H1 (cell line): ENCODE results near the gene RGL3. TPM values are rescaled to one million over a fixed set of nuclear protein-coding genes. Genes with fewer than 3 reads are reported as not detected.

Experiments
- CTCF ChIA-PET: fragments of 300-600 bp; sonication (Branson Sonifier 250); formaldehyde crosslinking; loops from one replicate; lab custom pipeline; 2021; ENCODE audit not compliant: partially characterized antibody; lab: Charles Lee
- POLR2A ChIA-PET: fragments of 300-600 bp; sonication (Branson Sonifier 250); formaldehyde crosslinking; loops from one replicate; lab custom pipeline; 2021; ENCODE audit warnings: inconsistent platforms; ENCODE audit not compliant: partially characterized antibody; lab: Charles Lee
- DNase-seq, 2 experiments: peaks; one replicate each; pipeline versions ENCODE4 v3.0.0 to v3.0.0-alpha.2; 2010 to 2022; ENCODE audit warnings: low spot score in 2 of 2, low read depth in 1 of 2, mixed read lengths in 1 of 2
- FAIRE-seq: peaks from 2 replicates; lab custom pipeline; 2011; peaks lifted over from hg19 to GRCh38; lab: Jason Lieb, UNC
- H2AFZ ChIP-seq: 2 replicates; pipeline ENCODE4 v1.8.1; 2012; ENCODE audit warnings: low read length, inconsistent platforms
- H2AK5ac ChIP-seq: 2 replicates; pipeline ENCODE4 v1.6.1; 2013; ENCODE audit warnings: low read depth, low read length
- H2BK120ac ChIP-seq: replicated peaks from 2 replicates; pipeline ENCODE3; 2013; ENCODE audit warnings: low read depth, low read length, inconsistent platforms
- H2BK12ac ChIP-seq: 2 replicates; pipeline ENCODE4 v1.6.1; 2013; ENCODE audit warnings: low read depth, low read length
- H2BK15ac ChIP-seq: 2 replicates; pipeline ENCODE4 v1.6.1; 2013; ENCODE audit warnings: low read length
- H2BK20ac ChIP-seq: 2 replicates; pipeline ENCODE4 v1.6.1; 2013; ENCODE audit warnings: low read length
- H2BK5ac ChIP-seq: 2 replicates; pipeline ENCODE4 v1.6.1; 2013; ENCODE audit warnings: low read depth, low read length
- H3K14ac ChIP-seq: 2 replicates; pipeline ENCODE4 v1.6.1; 2013; ENCODE audit warnings: inconsistent platforms; ENCODE audit not compliant: insufficient read length
- H3K18ac ChIP-seq: 2 replicates; pipeline ENCODE4 v1.6.1; 2013; ENCODE audit warnings: low read length; ENCODE audit errors: extremely low read depth
- H3K23ac ChIP-seq: 2 replicates; pipeline ENCODE4 v1.6.1; 2013; ENCODE audit warnings: inconsistent platforms; ENCODE audit not compliant: insufficient read length
- H3K23me2 ChIP-seq: 2 replicates; pipeline ENCODE4 v1.6.1; 2013; ENCODE audit warnings: low read depth, low read length
- H3K27ac ChIP-seq: 2 replicates; pipeline ENCODE4 v1.6.1; 2011; ENCODE audit warnings: low read depth, low read length, inconsistent platforms
- H3K27me3 ChIP-seq, 4 experiments: replicated peaks in 1 of 4; 1 replicate in 1 of 4; 2 replicates in 3 of 4; pipeline versions ENCODE4 v1.6.1 to v1.8.1; 2011 to 2013; ENCODE audit warnings: low read length in 3 of 4, mild to moderate bottlenecking in 3 of 4, inconsistent platforms in 2 of 4, mixed read lengths in 2 of 4, moderate library complexity in 1 of 4; ENCODE audit not compliant: control insufficient read depth in 3 of 4, insufficient read depth in 3 of 4; ENCODE audit errors: extremely low read depth in 1 of 4
- H3K36me3 ChIP-seq, 4 experiments: 2 replicates each; pipeline versions ENCODE4 v1.6.1 to v1.8.1; 2011 to 2013; ENCODE audit warnings: mild to moderate bottlenecking in 4 of 4, low read length in 3 of 4, moderate library complexity in 2 of 4, control low read depth in 1 of 4, inconsistent platforms in 1 of 4; ENCODE audit not compliant: insufficient read depth in 4 of 4, control insufficient read depth in 2 of 4
- H3K4ac ChIP-seq: replicated peaks from 2 replicates; pipeline ENCODE3; 2013; ENCODE audit warnings: low read length, low read depth, mixed read lengths, inconsistent platforms; ENCODE audit not compliant: insufficient read length
- H3K4me1 ChIP-seq, 4 experiments: replicated peaks in 1 of 4; 1 replicate in 1 of 4; 2 replicates in 3 of 4; pipeline versions ENCODE4 v1.6.1 to v1.8.1; 2011 to 2013; ENCODE audit warnings: low read length in 3 of 4, inconsistent platforms in 2 of 4, mixed read lengths in 1 of 4; ENCODE audit not compliant: insufficient read depth in 4 of 4, control insufficient read depth in 3 of 4
- H3K4me2 ChIP-seq, 2 experiments: 2 replicates each; pipeline versions ENCODE4 v1.6.1 to v1.8.1; 2011 to 2013; ENCODE audit warnings: low read depth in 2 of 2, low read length in 2 of 2, control low read depth in 1 of 2, inconsistent platforms in 1 of 2, mild to moderate bottlenecking in 1 of 2; ENCODE audit not compliant: insufficient read depth in 1 of 2
- H3K4me3 ChIP-seq, 4 experiments: fragments of 200-600, 300-600 bp in 1 of 4; sonication (generic), shearing (Covaris generic), sonication (Bioruptor Twin) in 1 of 4; 2 replicates each; pipeline versions ENCODE4 v1.5.1 to v1.8.1; 2011 to 2016; ENCODE audit warnings: low read length in 4 of 4, low read depth in 3 of 4, control low read depth in 2 of 4, inconsistent platforms in 2 of 4, mild to moderate bottlenecking in 2 of 4, mixed read lengths in 1 of 4, moderate library complexity in 1 of 4; ENCODE audit not compliant: insufficient read depth in 2 of 4; ENCODE audit errors: extremely low read depth in 1 of 4
- H3K56ac ChIP-seq: replicated peaks from 2 replicates; pipeline ENCODE3; 2013; ENCODE audit warnings: low read depth, mild to moderate bottlenecking, mixed read lengths, low read length, inconsistent platforms; ENCODE audit not compliant: insufficient read length
- H3K79me1 ChIP-seq: 2 replicates; pipeline ENCODE4 v1.6.1; 2013; ENCODE audit warnings: low read depth, low read length, control low read depth
- H3K79me2 ChIP-seq, 2 experiments: 2 replicates each; pipeline versions ENCODE4 v1.6.1 to v1.8.1; 2012 to 2013; ENCODE audit warnings: low read length in 2 of 2, mild to moderate bottlenecking in 2 of 2, inconsistent platforms in 1 of 2; ENCODE audit not compliant: insufficient read depth in 2 of 2, control insufficient read depth in 1 of 2
- H3K9ac ChIP-seq, 4 experiments: replicated peaks in 1 of 4; 1 replicate in 1 of 4; 2 replicates in 3 of 4; pipeline versions ENCODE4 v1.6.1 to v1.8.1; 2011 to 2013; ENCODE audit warnings: low read depth in 3 of 4, low read length in 3 of 4, control low read depth in 2 of 4, mild to moderate bottlenecking in 2 of 4, moderate library complexity in 2 of 4, inconsistent platforms in 1 of 4; ENCODE audit errors: extremely low read depth in 1 of 4
- H3K9me3 ChIP-seq, 2 experiments: 2 replicates each; pipeline versions ENCODE4 v1.6.1 to v1.8.1; 2012 to 2013; ENCODE audit warnings: mild to moderate bottlenecking in 2 of 2, moderate library complexity in 2 of 2, control low read depth in 1 of 2, inconsistent platforms in 1 of 2, low read depth in 1 of 2, low read length in 1 of 2, mixed read lengths in 1 of 2; ENCODE audit not compliant: insufficient read depth in 2 of 2
- H4K20me1 ChIP-seq, 2 experiments: replicated peaks in 1 of 2; 2 replicates each; pipeline versions ENCODE3 to v1.8.1; 2011 to 2013; ENCODE audit warnings: inconsistent platforms in 2 of 2, low read length in 2 of 2, mild to moderate bottlenecking in 1 of 2; ENCODE audit not compliant: insufficient read depth in 2 of 2, control insufficient read depth in 1 of 2
- H4K5ac ChIP-seq: 2 replicates; pipeline ENCODE4 v1.6.1; 2013; ENCODE audit warnings: low read length, low read depth, mixed read lengths, inconsistent platforms; ENCODE audit not compliant: insufficient read length
- H4K8ac ChIP-seq: 2 replicates; pipeline ENCODE4 v1.8.0; 2013; ENCODE audit warnings: mild to moderate bottlenecking, moderate library complexity, low read length, inconsistent platforms; ENCODE audit not compliant: insufficient read depth; ENCODE audit errors: extremely low read depth
- H4K91ac ChIP-seq: replicated peaks from 2 replicates; pipeline ENCODE3; 2013; ENCODE audit warnings: low read length, mixed read lengths, inconsistent platforms; ENCODE audit not compliant: insufficient read length
- ATF3 ChIP-seq: IDR thresholded peaks from 2 replicates; pipeline ENCODE4 v1.6.1; 2011; ENCODE audit warnings: low read depth, mild to moderate bottlenecking, low read length; ENCODE audit not compliant: insufficient read depth
- POU5F1 ChIP-seq: IDR thresholded peaks from 2 replicates; pipeline ENCODE4 v1.6.1; 2011; ENCODE audit warnings: low read depth, mild to moderate bottlenecking, low read length, moderate library complexity
- WGBS, 2 experiments: shearing (Covaris generic) in 1 of 2; methylation state at CpG; one replicate each; pipeline versions ENCODE4 v1.1.6 to v1.1.7; 2013 to 2015; ENCODE audit warnings: low lambda C conversion rate in 2 of 2, mixed read lengths in 2 of 2, inconsistent platforms in 1 of 2, low coverage in 1 of 2, missing lambda C conversion rate in 1 of 2; ENCODE audit not compliant: insufficient replicate concordance in 2 of 2, insufficient coverage in 1 of 2, insufficient read length in 1 of 2; ENCODE audit errors: extremely low coverage in 1 of 2, missing lambda C conversion rate in 1 of 2; 5-methylcytosine and 5-hydroxymethylcytosine counted together
- polyA plus RNA-seq, 7 experiments: library from polyadenylated mRNA; depleted of rRNA in 3 of 7; stranded (reverse) in 5 of 7; unstranded in 2 of 7; fragments of >200 nt in 5 of 7; fragments of 200-250 nt in 2 of 7; gene quantifications; 1 replicate in 5 of 7; 2 replicates in 1 of 7; 4 replicates in 1 of 7; pipeline versions ENCODE4 v1.2.1 to v1.2.3, GENCODE V29; 2011 to 2013; ENCODE audit warnings: missing spikeins in 2 of 7, mixed read lengths in 2 of 7
- total RNA-seq: library from RNA; stranded (reverse); fragmentation: NEBNext Ultra II Directional; extraction: Animal tissue kit (Norgen Biotek cat#: 25700); gene quantifications from 2 replicates; pipeline ENCODE4 v1.2.1, GENCODE V29; 2021

Gene RGL3
- total and polyA plus RNA-seq, 2 of the 8 experiments (the other 6 are each of a cell fraction or from before 2014, with no cell fraction given), result 36.9 to 40.9 TPM

GRCh38 chr19:11377756-11378155, 41.4 kb downstream of the RGL3 start:
- Histone ChIP-seq H3K14ac (no peak overlapping the region), H3K9me3 (no peaks in the 10 kb centered on the region), H3K23me2 (peaks cover 24% of the 10 kb centered on the region), H3K9ac (no peak overlapping the region), H2BK20ac (no peak overlapping the region), H2BK120ac (no peak overlapping the region), H4K8ac (no peak overlapping the region), H2BK12ac (no peak overlapping the region), H3K79me1 (peaks cover 2% of the 10 kb centered on the region; the same call in 1 of the 2 replicates), H4K5ac (no peak overlapping the region), H3K18ac (no peak overlapping the region), H3K4me1 (peaks cover 0 to 17% (median 13%) of the 10 kb centered on the region in 4 experiments; a peak in 6 of 7 replicates), H3K79me2 (no peaks in the 10 kb centered on the region), H3K4me2 (no peak overlapping the region), H3K23ac (no peak overlapping the region), H4K91ac (no peak overlapping the region), H2BK5ac (no peak overlapping the region), H4K20me1 (peaks cover 2 to 4% of the 10 kb centered on the region in 2 experiments), H3K27ac (no peak overlapping the region), H3K27me3 (no peaks in the 10 kb centered on the region), H3K4ac (no peak overlapping the region), H2BK15ac (no peak overlapping the region), H2AFZ (no peak overlapping the region), H2AK5ac (no peak overlapping the region), H3K36me3 (no peaks in the 10 kb centered on the region), H3K56ac (no peak overlapping the region), H3K4me3 (no peak overlapping the region)
- ChIA-PET POLR2A (interaction anchor here (0.5 to 5.2 kb wide), 7 partner anchors 10 to 126 kb away, joined by 3 to 34 read pairs (median 4); partner anchors contain the start of gene ELAVL3), CTCF (interaction anchor here (0.6 to 16.8 kb wide), 20 partner anchors 10 to 151 kb away, joined by 3 to 197 read pairs (median 4); partner anchors contain the start of genes CCDC159, ODAD3, PRKCSH and RGL3)
- TF ChIP-seq POU5F1 (no peak), ATF3 (no peak)
- DNase-seq, result no peak
- 89% methylated on average over 3 of the region's 3 CpGs; no CpG with 5 or more reads in 1 of the 2 experiments for WGBS, 2 experiments
- no peak for FAIRE-seq
